Peyer's patch (tissue), 4 donors: ENCODE measurements around the gene PPFIA1.

Source experiments
- CTCF ChIP-seq, 6 experiments: fragments of 450-650 bp in 4 of 6; fragments of 200-600 bp in 2 of 6; sonication (generic) in 1 of 6; IDR thresholded peaks; one replicate each; pipeline ENCODE4 v1.5.1; 2017 to 2019; ENCODE audit warnings: antibody characterized with exemption in 6 of 6, mild to moderate bottlenecking in 3 of 6, moderate library complexity in 1 of 6
- POLR2A ChIP-seq, 2 donors: fragments of 450-650 bp; IDR thresholded peaks; one replicate each; pipeline ENCODE4 v1.5.1; 2017; ENCODE audit warnings: antibody characterized with exemption in 2 of 2, mild to moderate bottlenecking in 2 of 2, moderate library complexity in 2 of 2

GRCh38 chr11:70400643-70401042, 130.2 kb downstream of the PPFIA1 start:
- no peak for TF ChIP-seq CTCF (IDR thresholded peaks at IDR 0.05)
- TF ChIP-seq POLR2A (IDR thresholded peaks at IDR 0.05): no peak
